ENCODE results near the gene TUBB4A.

DNA sequence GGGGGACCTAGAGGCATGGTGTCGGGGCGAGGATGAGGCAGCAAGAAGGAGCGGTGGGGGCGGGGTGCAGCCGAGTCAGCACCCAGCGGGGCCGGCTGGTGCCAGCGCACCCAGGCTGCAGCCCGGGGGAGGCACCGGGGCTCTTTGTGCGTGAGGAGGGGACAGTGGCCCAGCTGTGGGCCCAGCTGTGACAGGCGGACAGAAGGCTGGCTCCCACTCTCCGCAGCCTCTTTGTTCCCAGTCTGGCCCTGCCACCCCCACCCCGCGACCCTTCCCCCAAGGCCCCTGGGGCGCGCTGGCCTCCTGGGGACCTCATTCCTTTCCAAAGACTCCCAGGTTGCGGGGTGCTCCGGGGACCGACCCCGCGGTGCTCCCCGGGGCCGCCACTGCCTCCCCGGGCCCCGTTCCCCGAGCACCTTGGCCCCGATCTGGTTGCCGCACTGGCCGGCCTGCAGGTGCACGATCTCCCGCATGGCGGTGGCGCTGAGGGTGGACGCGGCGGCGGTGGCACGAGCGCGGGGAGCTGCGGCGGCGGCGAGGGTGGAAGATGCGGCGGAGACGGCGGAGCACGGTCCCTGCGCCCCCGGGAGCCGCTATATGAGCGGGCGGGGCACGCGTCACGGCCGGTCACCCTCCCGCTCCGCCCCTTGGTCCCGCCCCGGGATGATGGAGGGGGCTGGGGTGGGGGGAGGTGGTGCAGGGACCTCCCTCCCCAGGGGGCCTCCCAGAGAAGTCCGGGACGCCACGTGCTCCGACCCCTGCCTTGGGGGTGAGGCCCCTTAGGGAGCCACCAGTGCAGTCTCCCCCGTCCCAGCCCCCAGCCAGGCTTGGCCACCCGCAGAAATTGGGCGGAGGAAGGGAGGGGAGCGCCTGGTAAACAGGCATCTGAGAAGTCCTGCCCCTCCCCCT, at the start of gene TUBB4A:
- TF ChIP-seq, protein P1, sequence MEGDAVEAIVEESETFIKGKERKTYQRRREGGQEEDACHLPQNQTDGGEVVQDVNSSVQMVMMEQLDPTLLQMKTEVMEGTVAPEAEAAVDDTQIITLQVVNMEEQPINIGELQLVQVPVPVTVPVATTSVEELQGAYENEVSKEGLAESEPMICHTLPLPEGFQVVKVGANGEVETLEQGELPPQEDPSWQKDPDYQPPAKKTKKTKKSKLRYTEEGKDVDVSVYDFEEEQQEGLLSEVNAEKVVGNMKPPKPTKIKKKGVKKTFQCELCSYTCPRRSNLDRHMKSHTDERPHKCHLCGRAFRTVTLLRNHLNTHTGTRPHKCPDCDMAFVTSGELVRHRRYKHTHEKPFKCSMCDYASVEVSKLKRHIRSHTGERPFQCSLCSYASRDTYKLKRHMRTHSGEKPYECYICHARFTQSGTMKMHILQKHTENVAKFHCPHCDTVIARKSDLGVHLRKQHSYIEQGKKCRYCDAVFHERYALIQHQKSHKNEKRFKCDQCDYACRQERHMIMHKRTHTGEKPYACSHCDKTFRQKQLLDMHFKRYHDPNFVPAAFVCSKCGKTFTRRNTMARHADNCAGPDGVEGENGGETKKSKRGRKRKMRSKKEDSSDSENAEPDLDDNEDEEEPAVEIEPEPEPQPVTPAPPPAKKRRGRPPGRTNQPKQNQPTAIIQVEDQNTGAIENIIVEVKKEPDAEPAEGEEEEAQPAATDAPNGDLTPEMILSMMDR (IDR thresholded peaks at IDR 0.05; ENCODE audit: borderline replicate concordance, extremely low read depth, low read length, poor library complexity, severe bottlenecking): no peak
- no peak for TF ChIP-seq EZH2 (IDR thresholded peaks at IDR 0.05; ENCODE audit: borderline replicate concordance, low read depth, low read length, severe bottlenecking)

Measured in DND-41 (cell line).